Pulmonary artery endothelial cell (primary cell): Measurements from ENCODE around the gene TBKBP1. TPM values are rescaled to one million over a fixed set of nuclear protein-coding genes. Genes with fewer than 3 reads are reported as not detected.
"Not testable (repeated sequence)": the region's sequence is repeated elsewhere in the genome, so short reads cannot be mapped to it uniquely, and the experiment has no call there.

Experiments used
- DNase-seq: peaks from one replicate; pipeline ENCODE4 v3.0.0-alpha.2; 2011; ENCODE audit warnings: low read depth, low spot score
- total RNA-seq: library from RNA; depleted of rRNA; stranded (reverse); fragments of >200 nt; gene quantifications from 2 replicates; pipeline ENCODE4 v1.2.3, GENCODE V29; 2014

The TBKBP1 gene
- total RNA-seq, 1 donor from 2014 or later = 10.4 TPM

DNA sequence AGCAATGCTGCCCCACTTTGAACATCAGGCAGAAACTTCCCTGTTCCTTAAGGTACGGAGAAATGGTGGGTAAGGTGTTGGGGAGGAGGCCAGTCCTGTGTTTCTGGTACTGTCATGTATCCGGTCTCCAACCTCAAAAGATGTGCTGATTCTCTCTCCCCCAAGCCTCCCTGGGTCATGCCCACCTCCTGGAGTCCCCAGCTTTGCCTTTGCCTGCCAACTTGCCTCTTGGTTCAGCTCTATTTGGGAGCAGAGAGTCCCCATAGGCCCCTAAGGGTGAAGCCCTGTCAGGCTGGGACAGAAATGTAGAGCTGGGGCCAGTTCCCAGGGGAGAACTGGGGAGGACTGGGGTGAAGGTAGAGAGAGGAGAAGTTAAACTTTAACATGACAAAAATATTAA is 37.4 kb downstream of the TBKBP1 start:
- DNase-seq = no peak

DNA sequence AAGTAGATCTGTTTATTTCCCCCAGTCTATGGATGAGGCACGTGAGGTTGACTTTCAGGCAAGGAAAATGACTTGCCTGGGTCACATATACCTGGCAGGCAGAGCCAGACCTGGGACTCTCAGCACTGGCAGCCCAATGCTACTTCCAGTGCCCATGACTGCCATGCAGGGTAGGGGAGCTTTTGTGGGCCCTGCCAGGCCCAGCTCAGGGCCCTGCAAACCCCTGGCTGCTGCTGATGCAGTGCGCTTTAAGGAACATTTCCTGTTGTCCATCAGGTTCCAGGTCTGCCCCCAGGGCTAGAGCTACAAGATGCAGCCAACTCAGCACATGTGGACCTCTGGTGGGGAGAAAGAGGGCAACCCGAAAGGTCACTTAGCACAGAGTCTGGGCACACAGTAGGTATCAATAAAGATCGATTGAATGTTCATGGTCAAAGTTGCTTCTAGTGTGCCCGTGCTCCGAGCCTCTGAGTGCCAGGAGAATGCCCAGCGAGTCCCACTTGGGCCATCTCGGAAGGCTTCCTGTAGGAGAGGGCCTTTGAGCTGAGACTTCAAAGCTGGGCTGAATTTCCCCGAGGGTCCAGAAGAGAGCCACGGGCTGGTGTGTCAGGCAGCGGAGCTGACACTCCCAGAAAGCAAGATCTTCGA is 38.6 kb downstream of the TBKBP1 start:
- no peak for DNase-seq

DNA sequence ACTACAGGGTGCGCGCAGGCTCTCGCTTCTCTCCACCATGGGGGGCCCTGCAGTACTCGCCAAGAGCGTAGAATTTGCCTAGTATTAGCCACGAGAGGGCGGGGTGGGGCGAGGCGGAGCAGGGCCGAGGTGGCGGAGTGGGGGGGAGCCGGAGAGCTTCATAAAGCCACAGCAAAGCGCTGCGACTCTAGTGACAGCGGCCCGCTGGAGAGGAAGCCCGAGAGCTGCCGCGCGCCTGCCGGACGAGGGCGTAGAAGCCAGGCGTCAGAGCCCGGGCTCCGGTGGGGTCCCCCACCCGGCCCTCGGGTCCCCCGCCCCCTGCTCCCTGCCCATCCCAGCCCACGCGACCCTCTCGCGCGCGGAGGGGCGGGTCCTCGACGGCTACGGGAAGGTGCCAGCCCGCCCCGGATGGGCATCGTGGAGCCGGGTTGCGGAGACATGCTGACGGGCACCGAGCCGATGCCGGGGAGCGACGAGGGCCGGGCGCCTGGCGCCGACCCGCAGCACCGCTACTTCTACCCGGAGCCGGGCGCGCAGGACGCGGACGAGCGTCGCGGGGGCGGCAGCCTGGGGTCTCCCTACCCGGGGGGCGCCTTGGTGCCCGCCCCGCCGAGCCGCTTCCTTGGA is 39.2 kb downstream of the TBKBP1 start, which contains the start of gene TBX21:
TSS of gene TBX21 (plus strand) at position 190 of the 627 bp plus-strand sequence. CDS start at position 409, 219 bp downstream.
- DNase-seq = no peak

GRCh38 chr17:47733674-47734410 is 39.9 kb downstream of the TBKBP1 start:
- no peak for DNase-seq

GRCh38 chr17:47735139-47735464 is 41.1 kb downstream of the TBKBP1 start:
- no peak for DNase-seq

- DNase-seq = no peak
Observed at GRCh38 chr17:47735536-47736011, 41.6 kb downstream of the TBKBP1 start.

- no peak for DNase-seq
Observed at GRCh38 chr17:47736501-47737495, 42.8 kb downstream of the TBKBP1 start.

DNA sequence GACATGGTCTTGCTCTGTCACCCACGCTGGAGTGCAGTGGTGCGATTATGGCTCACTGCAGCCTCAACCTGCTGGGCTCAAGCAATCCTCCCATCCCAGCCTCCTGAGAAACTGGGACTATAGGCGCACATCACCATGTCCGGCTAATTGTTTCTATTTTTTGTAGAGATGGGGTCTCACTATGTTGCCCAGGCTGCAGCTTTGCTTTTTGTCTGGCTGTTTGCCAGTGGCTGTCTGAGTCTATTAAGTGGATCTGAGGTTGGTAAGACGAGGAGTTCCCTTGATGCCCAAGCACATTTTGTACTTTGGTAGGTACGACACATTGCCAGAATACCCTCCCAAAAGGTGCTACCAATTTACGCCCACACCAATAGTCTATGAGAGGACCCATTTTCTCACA is 44.2 kb downstream of the TBKBP1 start:
- DNase-seq = no peak

DNA sequence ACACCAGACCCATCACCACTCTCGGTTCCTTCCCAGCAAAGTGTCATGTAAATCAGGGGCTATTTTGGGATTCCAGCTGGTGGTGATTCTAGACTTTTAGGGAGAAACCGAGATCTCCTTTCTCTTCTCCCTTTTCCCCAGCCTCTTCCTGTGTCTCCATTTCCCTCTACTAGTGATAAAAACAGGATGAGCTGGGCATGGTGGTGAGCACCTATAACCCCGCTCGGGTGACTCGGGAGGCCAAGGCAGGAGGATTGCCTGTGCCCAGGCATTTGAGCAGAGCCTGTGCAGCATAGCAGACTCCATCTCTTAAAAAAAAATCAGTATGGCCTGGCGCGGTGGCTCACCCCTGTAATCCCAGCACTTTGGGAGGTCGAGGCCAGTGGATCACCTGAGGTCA is 45.2 kb downstream of the TBKBP1 start:
- no peak for DNase-seq

- DNase-seq = not testable (repeated sequence)
Observed at GRCh38 chr17:47739945-47740344, 46.0 kb downstream of the TBKBP1 start.

DNA sequence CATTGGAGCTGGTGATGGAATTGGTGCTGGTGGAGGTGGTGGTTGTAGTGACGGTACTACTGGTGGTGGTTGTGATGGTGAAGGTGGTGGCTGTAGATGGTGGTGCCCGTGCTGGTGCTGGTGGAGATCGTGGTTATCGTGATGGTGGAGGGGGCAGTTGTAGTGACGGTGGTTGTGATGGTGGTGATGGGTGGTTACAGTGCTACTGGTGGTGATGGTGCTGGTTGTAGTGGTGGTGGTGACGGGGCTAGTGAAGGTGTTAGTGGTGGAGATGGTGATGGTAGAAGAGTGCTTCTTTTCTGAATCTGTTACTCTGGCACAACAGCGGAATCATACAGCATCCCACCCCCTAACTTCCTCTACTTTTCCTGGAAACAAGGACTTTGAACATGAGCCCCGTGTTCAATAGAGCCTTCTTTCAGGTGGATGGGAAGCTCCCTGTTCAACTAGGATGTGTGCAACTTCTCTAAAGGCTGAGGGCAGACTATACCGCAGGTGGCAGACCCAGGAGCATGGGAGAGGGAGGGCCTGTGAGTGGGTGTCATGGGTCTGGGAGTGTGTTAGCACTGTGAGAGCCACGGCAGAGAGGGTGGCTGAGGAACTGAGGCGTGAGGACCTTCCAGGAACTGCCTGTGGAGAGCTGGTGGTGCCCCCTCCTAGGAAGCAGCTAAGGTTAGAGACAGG is 47.3 kb downstream of the TBKBP1 start:
- no peak for DNase-seq

DNA sequence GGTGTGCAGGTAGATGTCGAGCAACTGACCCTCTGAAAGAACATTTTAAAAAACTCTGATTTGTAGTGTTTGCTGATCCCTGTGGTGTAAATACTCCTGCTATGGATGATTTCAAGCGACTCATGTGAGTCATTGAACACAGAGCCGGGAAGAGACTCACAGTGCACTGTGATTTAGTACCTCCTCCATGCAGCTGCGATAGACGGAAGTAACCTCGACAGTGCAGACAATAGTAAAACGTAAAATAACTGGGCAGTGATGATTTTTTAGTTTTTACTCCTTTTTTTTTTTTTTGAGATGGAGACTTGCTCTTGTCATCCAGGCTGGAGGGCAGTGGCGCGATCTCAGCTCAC is 47.8 kb downstream of the TBKBP1 start:
- DNase-seq = no peak

GRCh38 chr17:47742319-47743181 is 48.6 kb downstream of the TBKBP1 start:
- DNase-seq = no peak

GRCh38 chr17:47744168-47745036 is 50.4 kb downstream of the TBKBP1 start:
- no peak for DNase-seq

DNA sequence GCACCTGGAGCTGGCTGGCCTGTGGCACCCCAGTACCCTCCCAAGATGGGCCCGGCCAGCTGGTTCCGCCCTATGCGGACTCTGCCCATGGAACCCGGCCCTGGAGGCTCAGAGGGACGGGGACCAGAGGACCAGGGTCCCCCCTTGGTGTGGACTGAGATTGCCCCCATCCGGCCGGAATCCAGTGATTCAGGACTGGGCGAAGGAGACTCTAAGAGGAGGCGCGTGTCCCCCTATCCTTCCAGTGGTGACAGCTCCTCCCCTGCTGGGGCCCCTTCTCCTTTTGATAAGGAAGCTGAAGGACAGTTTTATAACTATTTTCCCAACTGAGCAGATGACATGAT is 51.0 kb downstream of the TBKBP1 start:
- no peak for DNase-seq

DNA sequence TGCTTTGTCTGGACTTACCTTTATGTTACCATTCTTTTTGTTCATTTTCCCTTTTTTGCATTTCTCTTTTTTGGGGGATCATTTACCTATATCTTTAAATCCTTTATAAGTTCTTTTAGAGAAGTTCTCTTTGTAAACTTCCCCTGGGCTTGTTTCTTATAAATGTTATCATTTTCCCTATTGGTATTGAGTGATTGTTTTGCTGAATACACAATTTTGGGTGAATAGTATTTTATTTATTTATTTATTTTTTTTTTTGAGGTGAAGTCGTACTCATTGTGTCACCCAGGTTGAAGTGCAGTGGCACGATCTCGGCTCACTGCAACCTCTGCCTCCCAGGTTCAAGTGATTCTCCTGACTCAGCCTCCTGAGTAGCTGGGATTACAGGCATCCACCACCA is 57.5 kb downstream of the TBKBP1 start:
- DNase-seq = no peak

- DNase-seq = no peak
Observed at GRCh38 chr17:47757386-47757785, 63.4 kb downstream of the TBKBP1 start.

- DNase-seq = no peak
Observed at GRCh38 chr17:47760409-47761140, 66.6 kb downstream of the TBKBP1 start.
